Fibroblast of lung (primary cell): Measurements from ENCODE around the gene CLIC6.

Experiments
- EZH2 ChIP-seq: IDR thresholded peaks from 2 replicates; pipeline ENCODE4 v1.5.1; 2012; ENCODE audit warnings: low read length, control low read depth, mild to moderate bottlenecking; ENCODE audit errors: missing control alignments
- TF ChIP-seq, protein P1 (sequence below), 2 donors: IDR thresholded peaks in 1 of 2; conservative IDR thresholded peaks in 1 of 2; 1 replicate in 1 of 2; 2 replicates in 1 of 2; pipeline ENCODE4 v1.5.1; 2011 to 2012; ENCODE audit warnings: low read length in 2 of 2, control low read depth in 1 of 2, inconsistent platforms in 1 of 2, low read depth in 1 of 2, mild to moderate bottlenecking in 1 of 2

DNA sequence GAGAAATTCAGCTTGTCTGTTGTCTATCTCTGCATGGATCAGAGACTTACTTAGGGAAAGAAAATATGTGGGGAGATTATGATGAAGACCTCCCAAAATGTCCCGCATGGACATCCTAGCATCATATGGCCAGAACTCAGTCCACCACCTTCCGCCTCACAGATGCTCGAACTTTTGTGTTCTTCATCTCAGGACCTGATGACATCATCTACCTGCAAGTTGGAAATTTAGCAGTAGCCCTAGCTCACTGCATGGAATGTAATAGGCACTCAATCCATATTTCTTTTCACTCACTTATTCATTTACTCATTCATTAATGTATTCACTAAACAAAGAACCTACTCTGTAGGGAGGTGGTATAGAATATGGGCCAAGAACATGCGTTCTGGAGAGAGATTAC is 96.8 kb downstream of the CLIC6 start:
- TF ChIP-seq, protein P1, sequence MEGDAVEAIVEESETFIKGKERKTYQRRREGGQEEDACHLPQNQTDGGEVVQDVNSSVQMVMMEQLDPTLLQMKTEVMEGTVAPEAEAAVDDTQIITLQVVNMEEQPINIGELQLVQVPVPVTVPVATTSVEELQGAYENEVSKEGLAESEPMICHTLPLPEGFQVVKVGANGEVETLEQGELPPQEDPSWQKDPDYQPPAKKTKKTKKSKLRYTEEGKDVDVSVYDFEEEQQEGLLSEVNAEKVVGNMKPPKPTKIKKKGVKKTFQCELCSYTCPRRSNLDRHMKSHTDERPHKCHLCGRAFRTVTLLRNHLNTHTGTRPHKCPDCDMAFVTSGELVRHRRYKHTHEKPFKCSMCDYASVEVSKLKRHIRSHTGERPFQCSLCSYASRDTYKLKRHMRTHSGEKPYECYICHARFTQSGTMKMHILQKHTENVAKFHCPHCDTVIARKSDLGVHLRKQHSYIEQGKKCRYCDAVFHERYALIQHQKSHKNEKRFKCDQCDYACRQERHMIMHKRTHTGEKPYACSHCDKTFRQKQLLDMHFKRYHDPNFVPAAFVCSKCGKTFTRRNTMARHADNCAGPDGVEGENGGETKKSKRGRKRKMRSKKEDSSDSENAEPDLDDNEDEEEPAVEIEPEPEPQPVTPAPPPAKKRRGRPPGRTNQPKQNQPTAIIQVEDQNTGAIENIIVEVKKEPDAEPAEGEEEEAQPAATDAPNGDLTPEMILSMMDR (conservative IDR thresholded peaks at IDR 0.05 in 1 of 2, IDR thresholded peaks at IDR 0.05 in 1 of 2; ENCODE audit: low read depth in 1 of 2, low read length in 2 of 2) = no peak
- TF ChIP-seq EZH2 = no peak
